H1 (cell line): ENCODE results near the gene ATP5F1C. TPM values are rescaled to one million over a fixed set of nuclear protein-coding genes. Genes with fewer than 3 reads are reported as not detected.

Experiments
- CTCF ChIA-PET: fragments of 300-600 bp; sonication (Branson Sonifier 250); formaldehyde crosslinking; loops from one replicate; lab custom pipeline; 2021; ENCODE audit not compliant: partially characterized antibody; lab: Charles Lee
- POLR2A ChIA-PET: fragments of 300-600 bp; sonication (Branson Sonifier 250); formaldehyde crosslinking; loops from one replicate; lab custom pipeline; 2021; ENCODE audit warnings: inconsistent platforms; ENCODE audit not compliant: partially characterized antibody; lab: Charles Lee
- DNase-seq, 2 experiments: peaks; one replicate each; pipeline versions ENCODE4 v3.0.0 to v3.0.0-alpha.2; 2010 to 2022; ENCODE audit warnings: low spot score in 2 of 2, low read depth in 1 of 2, mixed read lengths in 1 of 2
- FAIRE-seq: peaks from 2 replicates; lab custom pipeline; 2011; peaks lifted over from hg19 to GRCh38; lab: Jason Lieb, UNC
- H2AFZ ChIP-seq: 2 replicates; pipeline ENCODE4 v1.8.1; 2012; ENCODE audit warnings: low read length, inconsistent platforms
- H2AK5ac ChIP-seq: 2 replicates; pipeline ENCODE4 v1.6.1; 2013; ENCODE audit warnings: low read depth, low read length
- H2BK120ac ChIP-seq: replicated peaks from 2 replicates; pipeline ENCODE3; 2013; ENCODE audit warnings: low read depth, low read length, inconsistent platforms
- H2BK12ac ChIP-seq: 2 replicates; pipeline ENCODE4 v1.6.1; 2013; ENCODE audit warnings: low read depth, low read length
- H2BK15ac ChIP-seq: 2 replicates; pipeline ENCODE4 v1.6.1; 2013; ENCODE audit warnings: low read length
- H2BK20ac ChIP-seq: 2 replicates; pipeline ENCODE4 v1.6.1; 2013; ENCODE audit warnings: low read length
- H2BK5ac ChIP-seq: 2 replicates; pipeline ENCODE4 v1.6.1; 2013; ENCODE audit warnings: low read depth, low read length
- H3K14ac ChIP-seq: 2 replicates; pipeline ENCODE4 v1.6.1; 2013; ENCODE audit warnings: inconsistent platforms; ENCODE audit not compliant: insufficient read length
- H3K18ac ChIP-seq: 2 replicates; pipeline ENCODE4 v1.6.1; 2013; ENCODE audit warnings: low read length; ENCODE audit errors: extremely low read depth
- H3K23ac ChIP-seq: 2 replicates; pipeline ENCODE4 v1.6.1; 2013; ENCODE audit warnings: inconsistent platforms; ENCODE audit not compliant: insufficient read length
- H3K23me2 ChIP-seq: 2 replicates; pipeline ENCODE4 v1.6.1; 2013; ENCODE audit warnings: low read depth, low read length
- H3K27ac ChIP-seq: 2 replicates; pipeline ENCODE4 v1.6.1; 2011; ENCODE audit warnings: low read depth, low read length, inconsistent platforms
- H3K27me3 ChIP-seq, 4 experiments: replicated peaks in 1 of 4; 1 replicate in 1 of 4; 2 replicates in 3 of 4; pipeline versions ENCODE4 v1.6.1 to v1.8.1; 2011 to 2013; ENCODE audit warnings: low read length in 3 of 4, mild to moderate bottlenecking in 3 of 4, inconsistent platforms in 2 of 4, mixed read lengths in 2 of 4, moderate library complexity in 1 of 4; ENCODE audit not compliant: control insufficient read depth in 3 of 4, insufficient read depth in 3 of 4; ENCODE audit errors: extremely low read depth in 1 of 4
- H3K36me3 ChIP-seq, 4 experiments: 2 replicates each; pipeline versions ENCODE4 v1.6.1 to v1.8.1; 2011 to 2013; ENCODE audit warnings: mild to moderate bottlenecking in 4 of 4, low read length in 3 of 4, moderate library complexity in 2 of 4, control low read depth in 1 of 4, inconsistent platforms in 1 of 4; ENCODE audit not compliant: insufficient read depth in 4 of 4, control insufficient read depth in 2 of 4
- H3K4ac ChIP-seq: replicated peaks from 2 replicates; pipeline ENCODE3; 2013; ENCODE audit warnings: low read length, low read depth, mixed read lengths, inconsistent platforms; ENCODE audit not compliant: insufficient read length
- H3K4me1 ChIP-seq, 4 experiments: replicated peaks in 1 of 4; 1 replicate in 1 of 4; 2 replicates in 3 of 4; pipeline versions ENCODE4 v1.6.1 to v1.8.1; 2011 to 2013; ENCODE audit warnings: low read length in 3 of 4, inconsistent platforms in 2 of 4, mixed read lengths in 1 of 4; ENCODE audit not compliant: insufficient read depth in 4 of 4, control insufficient read depth in 3 of 4
- H3K4me2 ChIP-seq, 2 experiments: 2 replicates each; pipeline versions ENCODE4 v1.6.1 to v1.8.1; 2011 to 2013; ENCODE audit warnings: low read depth in 2 of 2, low read length in 2 of 2, control low read depth in 1 of 2, inconsistent platforms in 1 of 2, mild to moderate bottlenecking in 1 of 2; ENCODE audit not compliant: insufficient read depth in 1 of 2
- H3K4me3 ChIP-seq, 4 experiments: fragments of 200-600, 300-600 bp in 1 of 4; sonication (generic), shearing (Covaris generic), sonication (Bioruptor Twin) in 1 of 4; 2 replicates each; pipeline versions ENCODE4 v1.5.1 to v1.8.1; 2011 to 2016; ENCODE audit warnings: low read length in 4 of 4, low read depth in 3 of 4, control low read depth in 2 of 4, inconsistent platforms in 2 of 4, mild to moderate bottlenecking in 2 of 4, mixed read lengths in 1 of 4, moderate library complexity in 1 of 4; ENCODE audit not compliant: insufficient read depth in 2 of 4; ENCODE audit errors: extremely low read depth in 1 of 4
- H3K56ac ChIP-seq: replicated peaks from 2 replicates; pipeline ENCODE3; 2013; ENCODE audit warnings: low read depth, mild to moderate bottlenecking, mixed read lengths, low read length, inconsistent platforms; ENCODE audit not compliant: insufficient read length
- H3K79me1 ChIP-seq: 2 replicates; pipeline ENCODE4 v1.6.1; 2013; ENCODE audit warnings: low read depth, low read length, control low read depth
- H3K79me2 ChIP-seq, 2 experiments: 2 replicates each; pipeline versions ENCODE4 v1.6.1 to v1.8.1; 2012 to 2013; ENCODE audit warnings: low read length in 2 of 2, mild to moderate bottlenecking in 2 of 2, inconsistent platforms in 1 of 2; ENCODE audit not compliant: insufficient read depth in 2 of 2, control insufficient read depth in 1 of 2
- H3K9ac ChIP-seq, 4 experiments: replicated peaks in 1 of 4; 1 replicate in 1 of 4; 2 replicates in 3 of 4; pipeline versions ENCODE4 v1.6.1 to v1.8.1; 2011 to 2013; ENCODE audit warnings: low read depth in 3 of 4, low read length in 3 of 4, control low read depth in 2 of 4, mild to moderate bottlenecking in 2 of 4, moderate library complexity in 2 of 4, inconsistent platforms in 1 of 4; ENCODE audit errors: extremely low read depth in 1 of 4
- H3K9me3 ChIP-seq, 2 experiments: 2 replicates each; pipeline versions ENCODE4 v1.6.1 to v1.8.1; 2012 to 2013; ENCODE audit warnings: mild to moderate bottlenecking in 2 of 2, moderate library complexity in 2 of 2, control low read depth in 1 of 2, inconsistent platforms in 1 of 2, low read depth in 1 of 2, low read length in 1 of 2, mixed read lengths in 1 of 2; ENCODE audit not compliant: insufficient read depth in 2 of 2
- H4K20me1 ChIP-seq, 2 experiments: replicated peaks in 1 of 2; 2 replicates each; pipeline versions ENCODE3 to v1.8.1; 2011 to 2013; ENCODE audit warnings: inconsistent platforms in 2 of 2, low read length in 2 of 2, mild to moderate bottlenecking in 1 of 2; ENCODE audit not compliant: insufficient read depth in 2 of 2, control insufficient read depth in 1 of 2
- H4K5ac ChIP-seq: 2 replicates; pipeline ENCODE4 v1.6.1; 2013; ENCODE audit warnings: low read length, low read depth, mixed read lengths, inconsistent platforms; ENCODE audit not compliant: insufficient read length
- H4K8ac ChIP-seq: 2 replicates; pipeline ENCODE4 v1.8.0; 2013; ENCODE audit warnings: mild to moderate bottlenecking, moderate library complexity, low read length, inconsistent platforms; ENCODE audit not compliant: insufficient read depth; ENCODE audit errors: extremely low read depth
- H4K91ac ChIP-seq: replicated peaks from 2 replicates; pipeline ENCODE3; 2013; ENCODE audit warnings: low read length, mixed read lengths, inconsistent platforms; ENCODE audit not compliant: insufficient read length
- ATF2 ChIP-seq: IDR thresholded peaks from 2 replicates; pipeline ENCODE4 v1.6.1; 2012; ENCODE audit warnings: low read length, inconsistent platforms
- CTBP2 ChIP-seq: IDR thresholded peaks from 2 replicates; pipeline ENCODE4 v1.7.0; 2011; ENCODE audit warnings: borderline replicate concordance, mild to moderate bottlenecking, moderate library complexity, mixed read lengths, low read length; ENCODE audit not compliant: insufficient read depth, insufficient read length
- FOSL1 ChIP-seq: IDR thresholded peaks from 2 replicates; pipeline ENCODE4 v1.6.1; 2011; ENCODE audit warnings: mild to moderate bottlenecking, low read depth, low read length, moderate library complexity; ENCODE audit not compliant: insufficient read depth
- HDAC2 ChIP-seq, 2 experiments: fragments of 300-600 bp in 1 of 2; sonication (generic) in 1 of 2; IDR thresholded peaks; 2 replicates each; pipeline ENCODE4 v1.6.1; 2011 to 2012; ENCODE audit warnings: low read depth in 2 of 2, low read length in 2 of 2, mild to moderate bottlenecking in 2 of 2, moderate library complexity in 2 of 2, borderline replicate concordance in 1 of 2, inconsistent platforms in 1 of 2
- KDM5A ChIP-seq: fragments of 200-600 bp; IDR thresholded peaks from 2 replicates; pipeline ENCODE4 v1.7.1; 2012; ENCODE audit warnings: mild to moderate bottlenecking, low read length, inconsistent platforms, mixed read lengths
- MAFK ChIP-seq: IDR thresholded peaks from 2 replicates; pipeline ENCODE4 v1.6.1; 2012; ENCODE audit warnings: low read depth, mild to moderate bottlenecking, improper control_type of control experiment, low read length
- POU5F1 ChIP-seq: IDR thresholded peaks from 2 replicates; pipeline ENCODE4 v1.6.1; 2011; ENCODE audit warnings: low read depth, mild to moderate bottlenecking, low read length, moderate library complexity
- RXRA ChIP-seq: IDR thresholded peaks from 2 replicates; pipeline ENCODE4 v1.6.1; 2011; ENCODE audit warnings: low read depth, mild to moderate bottlenecking, low read length, moderate library complexity; ENCODE audit not compliant: insufficient read depth
- SP2 ChIP-seq: IDR thresholded peaks from 2 replicates; pipeline ENCODE4 v1.6.1; 2012; ENCODE audit warnings: mild to moderate bottlenecking, low read length, inconsistent platforms
- YY1 ChIP-seq: IDR thresholded peaks from 2 replicates; pipeline ENCODE4 v1.6.1; 2011; ENCODE audit warnings: low read depth, mild to moderate bottlenecking, low read length
- WGBS, 2 experiments: shearing (Covaris generic) in 1 of 2; methylation state at CpG; one replicate each; pipeline versions ENCODE4 v1.1.6 to v1.1.7; 2013 to 2015; ENCODE audit warnings: low lambda C conversion rate in 2 of 2, mixed read lengths in 2 of 2, inconsistent platforms in 1 of 2, low coverage in 1 of 2, missing lambda C conversion rate in 1 of 2; ENCODE audit not compliant: insufficient replicate concordance in 2 of 2, insufficient coverage in 1 of 2, insufficient read length in 1 of 2; ENCODE audit errors: extremely low coverage in 1 of 2, missing lambda C conversion rate in 1 of 2; 5-methylcytosine and 5-hydroxymethylcytosine counted together
- polyA plus RNA-seq, 7 experiments: library from polyadenylated mRNA; depleted of rRNA in 3 of 7; stranded (reverse) in 5 of 7; unstranded in 2 of 7; fragments of >200 nt in 5 of 7; fragments of 200-250 nt in 2 of 7; gene quantifications; 1 replicate in 5 of 7; 2 replicates in 1 of 7; 4 replicates in 1 of 7; pipeline versions ENCODE4 v1.2.1 to v1.2.3, GENCODE V29; 2011 to 2013; ENCODE audit warnings: missing spikeins in 2 of 7, mixed read lengths in 2 of 7
- total RNA-seq: library from RNA; stranded (reverse); fragmentation: NEBNext Ultra II Directional; extraction: Animal tissue kit (Norgen Biotek cat#: 25700); gene quantifications from 2 replicates; pipeline ENCODE4 v1.2.1, GENCODE V29; 2021

Gene ATP5F1C
- total and polyA plus RNA-seq, 2 of the 8 experiments (the other 6 are each of a cell fraction or from before 2014, with no cell fraction given): 221 to 265 TPM

- no peak overlapping the region for H2BK120ac ChIP-seq
- no peaks in the 10 kb centered on the region; a peak in 1 of 4 replicates for H3K9me3 ChIP-seq
- no peak overlapping the region for H2AK5ac ChIP-seq
- H3K9ac ChIP-seq: no peak overlapping the region
- no peak overlapping the region for H3K27ac ChIP-seq
- no peak overlapping the region for H3K4me2 ChIP-seq
- ChIA-PET POLR2A (no interaction called here), CTCF (no interaction called here)
- no peaks in the 10 kb centered on the region for H3K36me3 ChIP-seq
- no peak overlapping the region for H3K56ac ChIP-seq
- H2AFZ ChIP-seq: no peak overlapping the region
- no peaks in the 10 kb centered on the region for H4K20me1 ChIP-seq
- peaks cover 2% of the 10 kb centered on the region; the same call in 1 of the 2 replicates for H3K79me1 ChIP-seq
- no peak overlapping the region for H4K5ac ChIP-seq
- H2BK20ac ChIP-seq: no peak overlapping the region
- H3K23ac ChIP-seq: no peak overlapping the region
- H2BK15ac ChIP-seq: no peak overlapping the region
- H3K27me3 ChIP-seq: no peaks in the 10 kb centered on the region
- H3K79me2 ChIP-seq: peaks cover 0 to 12% of the 10 kb centered on the region in 2 experiments; a peak in 1 of 4 replicates
- H3K4ac ChIP-seq: no peak overlapping the region
- H2BK5ac ChIP-seq: no peak overlapping the region
- no peak overlapping the region for H3K4me3 ChIP-seq
- no peak overlapping the region for H4K8ac ChIP-seq
- H2BK12ac ChIP-seq: no peak overlapping the region
- TF ChIP-seq SP2: no peak
- TF ChIP-seq KDM5A: no peak
- TF ChIP-seq POU5F1: no peak
- no peak for TF ChIP-seq YY1
- TF ChIP-seq CTBP2: no peak
- no peak for TF ChIP-seq HDAC2 (IDR thresholded peaks at IDR 0.05; ENCODE audit: borderline replicate concordance in 1 of 2, low read depth in 2 of 2, low read length in 2 of 2)
- TF ChIP-seq MAFK: no peak
- no peak for TF ChIP-seq ATF2
- TF ChIP-seq FOSL1: no peak
- no peak for TF ChIP-seq RXRA
- DNase-seq (no peak), FAIRE-seq (no peak)
- no peak overlapping the region for H3K14ac ChIP-seq
- no peak overlapping the region for H4K91ac ChIP-seq
- 100% methylated on average over 1 of the region's 1 CpG; no CpG with 5 or more reads in 1 of the 2 experiments for WGBS, 2 experiments
- H3K23me2 ChIP-seq: no peaks in the 10 kb centered on the region
- no peaks in the 10 kb centered on the region for H3K4me1 ChIP-seq
- no peak overlapping the region for H3K18ac ChIP-seq
Observed at GRCh38 chr10:7846591-7846990, 58.6 kb downstream of the ATP5F1C start.
